ENCODE results near the gene SPATA6. TPM values are rescaled to one million over a fixed set of nuclear protein-coding genes. Genes with fewer than 3 reads are reported as not detected.

The SPATA6 gene
- total and polyA plus RNA-seq, 2 experiments from 2014 or later: 7.4 to 7.6 TPM

- H3K36me3 ChIP-seq: no peaks in the 10 kb centered on the region
- DNase-seq (ENCODE audit: low read depth in 1 of 2, low spot score in 1 of 2): no peak
- no peak for TF ChIP-seq CTCF (IDR thresholded peaks at IDR 0.05; ENCODE audit: low read depth, low read length)
- H3K9me3 ChIP-seq (ENCODE audit: low read depth): no peaks in the 10 kb centered on the region
- H3K27me3 ChIP-seq: no peaks in the 10 kb centered on the region
- H3K27ac ChIP-seq: no peak overlapping the region
- H3K4me1 ChIP-seq (ENCODE audit: low read depth): no peaks in the 10 kb centered on the region
- no peak overlapping the region for H3K4me3 ChIP-seq
These were observed 220.2 kb downstream of the SPATA6 start for GRCh38 chr1:48251821-48252220.

GRCh38 chr1:48251323-48251722 lies 220.7 kb downstream of the SPATA6 start:
- no peak overlapping the region for H3K27ac ChIP-seq
- H3K4me1 ChIP-seq (ENCODE audit: low read depth): no peaks in the 10 kb centered on the region
- H3K27me3 ChIP-seq: no peaks in the 10 kb centered on the region
- H3K9me3 ChIP-seq (ENCODE audit: low read depth): no peaks in the 10 kb centered on the region
- DNase-seq (ENCODE audit: low read depth in 1 of 2, low spot score in 1 of 2): no peak
- no peak for TF ChIP-seq CTCF (IDR thresholded peaks at IDR 0.05; ENCODE audit: low read depth, low read length)
- no peak overlapping the region for H3K4me3 ChIP-seq
- H3K36me3 ChIP-seq: no peaks in the 10 kb centered on the region

GRCh38 chr1:48250572-48250971 lies 221.4 kb downstream of the SPATA6 start:
- DNase-seq (ENCODE audit: low read depth in 1 of 2, low spot score in 1 of 2): no peak
- Histone ChIP-seq H3K27ac (no peak overlapping the region), H3K27me3 (no peaks in the 10 kb centered on the region), H3K36me3 (no peaks in the 10 kb centered on the region), H3K9me3 (ENCODE audit: low read depth) (no peaks in the 10 kb centered on the region), H3K4me1 (ENCODE audit: low read depth) (no peaks in the 10 kb centered on the region), H3K4me3 (no peak overlapping the region)
- TF ChIP-seq CTCF (IDR thresholded peaks at IDR 0.05; ENCODE audit: low read depth, low read length): no peak

GRCh38 chr1:48249868-48250267 lies 222.1 kb downstream of the SPATA6 start:
- Histone ChIP-seq H3K9me3 (ENCODE audit: low read depth) (no peaks in the 10 kb centered on the region), H3K4me3 (no peak overlapping the region), H3K36me3 (no peaks in the 10 kb centered on the region), H3K4me1 (ENCODE audit: low read depth) (no peaks in the 10 kb centered on the region), H3K27me3 (no peaks in the 10 kb centered on the region), H3K27ac (no peak overlapping the region)
- DNase-seq (ENCODE audit: low read depth in 1 of 2, low spot score in 1 of 2): no peak
- no peak for TF ChIP-seq CTCF (IDR thresholded peaks at IDR 0.05; ENCODE audit: low read depth, low read length)

DNA sequence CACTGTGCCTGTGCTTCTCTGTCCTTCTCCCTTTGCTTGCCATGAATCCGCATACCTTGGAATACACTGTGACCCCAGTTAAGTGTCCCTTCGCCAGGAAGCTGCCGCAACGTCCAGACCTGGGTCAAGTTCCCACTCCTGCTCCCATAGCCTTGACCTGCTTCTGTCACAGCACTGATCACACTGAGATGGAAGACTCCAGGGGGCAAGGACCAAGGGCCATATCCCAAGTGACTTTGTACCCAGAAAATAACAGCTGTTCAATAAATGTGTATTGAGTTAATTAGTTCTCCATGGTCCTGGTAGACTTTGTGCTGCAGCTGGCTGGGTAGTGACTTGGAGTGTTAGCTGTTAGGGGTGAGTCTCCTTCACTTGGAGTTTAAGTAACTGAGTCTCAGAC lies 223.6 kb downstream of the SPATA6 start:
- H3K27ac ChIP-seq: no peak overlapping the region
- DNase-seq (ENCODE audit: low read depth in 1 of 2, low spot score in 1 of 2): no peak
- no peaks in the 10 kb centered on the region for H3K27me3 ChIP-seq
- no peak overlapping the region for H3K4me3 ChIP-seq
- H3K36me3 ChIP-seq: no peaks in the 10 kb centered on the region
- no peaks in the 10 kb centered on the region for H3K4me1 ChIP-seq (ENCODE audit: low read depth)
- TF ChIP-seq CTCF (IDR thresholded peaks at IDR 0.05; ENCODE audit: low read depth, low read length): no peak
- no peaks in the 10 kb centered on the region for H3K9me3 ChIP-seq (ENCODE audit: low read depth)

- Histone ChIP-seq H3K27ac (no peak overlapping the region), H3K4me3 (no peak overlapping the region), H3K27me3 (no peaks in the 10 kb centered on the region), H3K9me3 (ENCODE audit: low read depth) (no peaks in the 10 kb centered on the region), H3K4me1 (ENCODE audit: low read depth) (no peaks in the 10 kb centered on the region), H3K36me3 (no peaks in the 10 kb centered on the region)
- TF ChIP-seq CTCF (IDR thresholded peaks at IDR 0.05; ENCODE audit: low read depth, low read length): no peak
- DNase-seq (ENCODE audit: low read depth in 1 of 2, low spot score in 1 of 2): no peak
These were observed 225.3 kb downstream of the SPATA6 start for GRCh38 chr1:48246727-48247126.

All from cardiac muscle cell (in vitro differentiated cells and primary cell).